ENCODE data around the gene CLCA2. TPM values are rescaled to one million over a fixed set of nuclear protein-coding genes. Genes with fewer than 3 reads are reported as not detected.

CLCA2 gene
- total RNA-seq, 2 experiments from 2014 or later = not detected

DNA sequence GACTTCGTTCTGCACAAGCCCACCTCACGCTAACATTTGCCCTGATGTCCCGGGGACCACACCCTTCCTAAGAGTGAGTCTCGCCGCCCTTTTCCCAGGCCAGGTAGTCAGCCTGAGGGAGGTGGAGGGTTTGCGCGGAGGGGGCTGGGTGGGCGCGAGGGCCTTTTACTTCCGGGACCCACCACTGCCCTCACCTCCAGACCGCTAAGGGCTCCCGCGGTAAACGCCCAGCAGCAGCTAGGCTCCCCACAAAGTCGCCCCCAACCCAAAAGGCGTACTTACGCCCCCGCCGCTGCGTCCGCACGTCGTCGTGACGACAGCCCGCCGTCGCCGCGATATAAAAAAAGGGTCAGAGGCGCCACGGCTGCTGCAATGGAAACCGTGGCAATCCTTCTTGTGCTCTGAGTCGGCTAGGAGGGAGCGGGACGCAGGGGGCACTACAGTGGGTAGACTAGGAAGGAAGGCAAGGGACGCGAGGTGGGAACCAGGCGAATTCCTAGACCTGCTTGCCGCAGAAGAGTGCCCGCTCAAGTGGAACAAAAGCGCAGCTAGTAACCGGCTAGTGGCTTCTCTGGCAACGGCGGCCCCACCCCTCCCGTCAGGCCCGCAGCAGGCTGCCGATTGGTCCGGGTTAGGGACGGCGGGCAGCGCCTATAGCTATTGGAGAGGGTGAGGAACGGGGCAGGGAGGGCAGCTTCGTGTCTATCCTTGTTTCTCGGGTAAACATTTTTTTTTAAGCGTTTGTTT lies 28.0 kb upstream of the CLCA2 start, which contains the start of gene ODF2L:
ODF2L (minus strand) TSS at position 573 of the 747 bp plus-strand sequence. CDS start 9,296 bp downstream, outside the sequence.
- H3K4me1 Mint-ChIP-seq (ENCODE audit: low read depth) = peaks cover 45% of the 10 kb centered on the region
- H3K27ac Mint-ChIP-seq = peak within 1 kb of the TSS; percentile 91
- H3K9me3 Mint-ChIP-seq = peaks cover 5% of the 10 kb centered on the region
- intact Hi-C loops (cut with micrococcal nuclease) = loop anchor here (1.0 to 10.0 kb wide), 8 partner anchors 106 to 1701 kb away; partner anchors contain the start of genes BCL10, HS2ST1, SELENOF and SH3GLB1
- H3K27me3 Mint-ChIP-seq (ENCODE audit: low read depth) = no peaks in the 10 kb centered on the region
- peak; percentile 94 for DNase-seq
- no peaks in the 10 kb centered on the region for H3K36me3 Mint-ChIP-seq (ENCODE audit: low read depth)
- CTCF ChIA-PET = interaction anchor here (0.6 to 2.2 kb wide), 8 partner anchors 11 to 309 kb away, joined by 3 to 9 read pairs (median 4); partner anchors contain the start of gene SH3GLB1
- H3K4me3 Mint-ChIP-seq = peak within 1 kb of the TSS; percentile 95

DNA sequence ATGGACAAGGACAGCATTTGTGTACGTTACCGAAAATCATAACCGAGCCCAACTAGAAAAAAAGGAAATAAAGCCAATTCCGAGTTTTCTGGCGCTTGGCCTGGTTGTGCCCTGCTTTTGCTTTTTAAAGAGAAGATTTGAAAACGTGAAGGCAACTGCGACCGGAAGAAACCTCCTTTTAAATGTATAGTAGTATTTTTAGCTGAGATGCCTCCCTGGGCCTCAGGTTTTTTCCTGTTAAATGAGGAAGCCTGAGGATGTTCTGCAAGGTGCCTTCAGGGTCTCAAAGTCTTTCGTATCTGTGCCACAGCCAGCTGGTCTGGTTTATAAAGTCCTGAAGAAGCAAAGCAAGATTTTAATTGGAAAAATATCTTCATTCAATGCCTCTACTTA lies 27.5 kb upstream of the CLCA2 start:
- H3K27me3 Mint-ChIP-seq (ENCODE audit: low read depth) = no peaks in the 10 kb centered on the region
- H3K4me1 Mint-ChIP-seq (ENCODE audit: low read depth) = peaks cover 39% of the 10 kb centered on the region

DNA sequence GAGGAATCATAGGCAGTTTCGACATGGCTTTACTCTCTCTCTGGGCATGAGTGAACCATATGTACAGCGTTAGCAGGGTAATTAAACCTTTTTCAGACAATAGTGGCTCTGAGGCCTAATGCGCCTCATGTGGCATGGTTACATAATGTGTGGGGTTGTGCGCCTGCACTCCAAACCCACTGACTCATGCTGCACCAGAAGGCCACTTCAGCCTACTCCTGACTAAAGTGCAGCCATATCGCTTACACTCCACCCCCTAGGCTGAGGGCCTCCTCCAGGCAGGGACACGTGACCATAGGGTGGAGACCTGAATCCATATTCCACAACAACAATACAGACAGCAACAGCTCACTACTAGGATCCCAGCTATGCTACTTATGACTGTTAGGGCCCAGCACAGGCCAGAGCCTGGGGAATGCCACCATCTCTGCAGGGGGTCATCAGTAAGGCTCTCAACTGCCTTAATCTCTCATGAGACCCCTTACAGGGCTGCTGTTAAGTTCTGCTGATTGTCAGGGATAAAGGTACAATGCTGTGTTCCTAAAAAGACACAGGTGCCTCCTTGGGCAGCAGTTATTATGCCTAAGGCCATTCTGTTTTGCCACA lies 14.5 kb upstream of the CLCA2 start:
- intact Hi-C loops (cut with micrococcal nuclease) = no loop called here
- no peak for DNase-seq
- Mint-ChIP-seq H3K27me3 (ENCODE audit: low read depth) (no peaks in the 10 kb centered on the region), H3K9me3 (no peaks in the 10 kb centered on the region), H3K4me3 (no peak overlapping the region), H3K27ac (no peak overlapping the region), H3K36me3 (ENCODE audit: low read depth) (no peaks in the 10 kb centered on the region), H3K4me1 (ENCODE audit: low read depth) (no peaks in the 10 kb centered on the region)
- CTCF ChIA-PET = interaction anchor here (1.0 kb wide), 1 partner anchor 10 kb away, joined by 3 read pairs; no protein-coding TSS in a partner anchor

More for the DNA sequence above, 27.5 kb upstream of the CLCA2 start:
- intact Hi-C loops (cut with micrococcal nuclease) = loop anchor here (1.0 to 10.0 kb wide), 7 partner anchors 106 to 1702 kb away; partner anchors contain the start of genes HS2ST1, SELENOF, SH3GLB1 and SSX2IP
- CTCF ChIA-PET = interaction anchor here (0.6 to 2.2 kb wide), 8 partner anchors 11 to 308 kb away, joined by 3 to 9 read pairs (median 4); partner anchors contain the start of gene SH3GLB1
- Mint-ChIP-seq H3K36me3 (ENCODE audit: low read depth) (no peaks in the 10 kb centered on the region), H3K4me3 (peak overlapping the region; percentile 95), H3K9me3 (peaks cover under 1% of the 10 kb centered on the region), H3K27ac (peak overlapping the region; percentile 91)
- peak; percentile 23 for DNase-seq

DNA sequence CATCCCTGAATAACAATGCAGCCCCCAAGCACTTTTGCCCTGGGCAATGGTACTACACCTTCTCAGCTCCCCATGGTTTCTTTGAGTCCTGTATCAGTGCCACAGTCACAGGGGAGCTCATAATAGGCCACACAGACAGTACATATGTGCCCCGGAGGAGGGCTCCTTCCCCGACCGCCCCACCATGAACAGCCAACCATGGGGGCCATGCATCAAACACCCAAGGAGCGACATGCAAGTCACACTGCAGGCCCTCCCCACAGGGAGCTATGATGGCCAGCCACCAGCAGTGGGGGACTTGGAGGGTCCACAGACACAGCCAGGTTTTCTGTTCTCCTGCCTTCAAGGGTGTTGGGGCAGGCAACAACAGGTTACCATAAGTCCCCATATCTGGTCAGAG lies 13.1 kb upstream of the CLCA2 start:
- Mint-ChIP-seq H3K4me3 (no peak overlapping the region), H3K4me1 (ENCODE audit: low read depth) (no peaks in the 10 kb centered on the region), H3K9me3 (no peaks in the 10 kb centered on the region), H3K36me3 (ENCODE audit: low read depth) (no peaks in the 10 kb centered on the region), H3K27me3 (ENCODE audit: low read depth) (no peaks in the 10 kb centered on the region), H3K27ac (no peak overlapping the region)
- intact Hi-C loops (cut with micrococcal nuclease) = no loop called here
- no peak for DNase-seq
- CTCF ChIA-PET = no interaction called here

DNA sequence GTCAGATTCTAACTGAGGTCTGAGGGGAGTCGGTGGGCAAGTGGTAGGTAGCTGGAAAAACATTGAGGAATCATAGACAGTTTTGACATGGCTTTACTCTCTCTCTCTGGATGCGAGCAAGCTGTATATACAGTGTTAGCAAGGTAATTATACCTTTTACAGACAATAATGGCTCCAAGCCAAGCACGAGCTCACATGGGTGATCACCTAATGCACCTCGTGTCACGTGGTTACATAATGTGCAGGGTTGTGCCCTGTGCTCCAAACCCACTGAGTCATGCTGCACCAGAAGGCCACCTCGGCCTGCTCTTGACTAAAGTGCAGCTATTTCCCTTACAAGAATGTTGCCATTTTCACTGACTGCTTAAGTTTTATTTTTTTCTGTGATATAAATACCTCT lies 7.6 kb upstream of the CLCA2 start:
- intact Hi-C loops (cut with micrococcal nuclease) = no loop called here
- no peak for DNase-seq
- H3K27me3 Mint-ChIP-seq (ENCODE audit: low read depth) = no peaks in the 10 kb centered on the region
- no peaks in the 10 kb centered on the region for H3K36me3 Mint-ChIP-seq (ENCODE audit: low read depth)
- H3K4me3 Mint-ChIP-seq = no peak overlapping the region
- H3K27ac Mint-ChIP-seq = no peak overlapping the region
- H3K9me3 Mint-ChIP-seq = no peaks in the 10 kb centered on the region
- H3K4me1 Mint-ChIP-seq (ENCODE audit: low read depth) = peaks cover 4% of the 10 kb centered on the region
- CTCF ChIA-PET = interaction anchor here (0.9 to 2.1 kb wide), 2 partner anchors 57 to 84 kb away, joined by 3 to 6 read pairs; no protein-coding TSS in a partner anchor

DNA sequence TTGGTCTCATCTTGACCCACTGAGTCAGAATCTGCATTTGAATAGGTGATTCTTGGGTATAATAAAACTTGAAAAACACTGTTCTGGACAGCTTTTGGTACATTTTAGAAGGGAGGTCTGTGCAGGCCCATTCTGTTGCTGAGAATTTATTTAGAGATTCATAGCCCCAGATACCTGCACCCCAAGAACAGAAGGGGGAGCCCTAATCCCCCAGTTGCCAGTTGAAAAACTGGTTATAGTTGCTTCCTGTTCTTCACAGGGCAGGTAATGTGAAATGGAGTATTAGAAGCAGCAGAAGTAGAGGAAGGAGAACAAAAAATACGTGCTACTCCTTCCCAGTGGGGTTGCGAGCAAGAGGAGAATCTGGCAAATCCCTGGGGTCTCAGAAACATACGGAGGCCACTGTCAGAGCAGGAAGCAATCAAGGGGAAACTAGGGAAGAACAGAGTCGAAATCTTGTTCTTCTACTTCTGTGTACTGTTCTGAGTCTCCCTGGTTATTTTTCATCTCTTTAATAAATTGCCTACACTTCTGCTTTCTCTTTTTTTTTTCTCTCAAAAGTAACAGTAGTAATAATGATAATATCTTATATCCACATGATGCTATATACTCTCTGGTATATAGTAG lies 4.6 kb upstream of the CLCA2 start:
- Mint-ChIP-seq H3K27ac (no peak overlapping the region), H3K9me3 (no peaks in the 10 kb centered on the region), H3K27me3 (ENCODE audit: low read depth) (peaks cover 3% of the 10 kb centered on the region), H3K4me1 (ENCODE audit: low read depth) (peaks cover 4% of the 10 kb centered on the region), H3K36me3 (ENCODE audit: low read depth) (no peaks in the 10 kb centered on the region), H3K4me3 (peak overlapping the region; percentile 60)
- DNase-seq = peak; percentile 71
- CTCF ChIA-PET = interaction anchor here (0.9 to 1.3 kb wide), 3 partner anchors 10 to 86 kb away, joined by 3 to 6 read pairs (median 3); no protein-coding TSS in a partner anchor
- intact Hi-C loops (cut with micrococcal nuclease) = loop anchor here (1.0 to 2.0 kb wide), 4 partner anchors 39 to 321 kb away; no protein-coding TSS in a partner anchor

DNA sequence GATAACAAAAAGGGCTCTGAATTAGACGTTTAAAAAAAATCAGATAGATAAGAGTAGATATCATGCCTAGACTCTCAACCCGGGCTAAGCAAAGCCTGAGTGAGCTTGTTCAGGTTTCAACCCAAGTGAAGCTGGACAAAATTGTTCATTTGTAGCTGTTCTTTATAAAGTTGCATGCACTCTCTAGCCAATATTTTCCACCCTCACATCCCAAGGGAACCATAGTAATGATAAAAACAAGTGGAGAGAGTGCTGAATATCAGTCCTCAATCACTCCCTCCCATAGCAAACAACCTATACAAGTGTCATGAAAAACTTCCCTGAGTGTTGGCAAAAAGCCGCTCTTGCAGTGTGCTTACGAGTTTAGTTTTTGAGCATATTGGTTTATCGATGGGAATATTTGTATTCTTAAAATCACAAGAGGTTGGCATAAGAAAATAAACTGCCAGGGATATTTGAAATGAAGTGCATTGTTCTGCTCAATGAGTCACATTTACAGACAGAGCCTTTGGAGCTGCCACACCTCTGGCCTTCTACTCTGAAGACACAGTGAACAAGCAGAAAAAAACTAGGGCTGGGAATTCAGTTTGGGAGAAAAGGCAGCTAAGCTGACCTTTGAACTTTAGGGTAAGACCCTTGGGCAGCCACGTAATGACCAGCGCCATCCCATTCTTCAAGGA lies 2.2 kb upstream of the CLCA2 start:
- Mint-ChIP-seq H3K36me3 (ENCODE audit: low read depth) (no peaks in the 10 kb centered on the region), H3K9me3 (no peaks in the 10 kb centered on the region), H3K27ac (no peak overlapping the region), H3K4me3 (no peak overlapping the region), H3K27me3 (ENCODE audit: low read depth) (peaks cover 3% of the 10 kb centered on the region), H3K4me1 (ENCODE audit: low read depth) (peaks cover 4% of the 10 kb centered on the region)
- intact Hi-C loops (cut with micrococcal nuclease) = no loop called here
- CTCF ChIA-PET = interaction anchor here (2.5 kb wide), 1 partner anchor 80 kb away, joined by 10 read pairs; no protein-coding TSS in a partner anchor
- no peak for DNase-seq

DNA sequence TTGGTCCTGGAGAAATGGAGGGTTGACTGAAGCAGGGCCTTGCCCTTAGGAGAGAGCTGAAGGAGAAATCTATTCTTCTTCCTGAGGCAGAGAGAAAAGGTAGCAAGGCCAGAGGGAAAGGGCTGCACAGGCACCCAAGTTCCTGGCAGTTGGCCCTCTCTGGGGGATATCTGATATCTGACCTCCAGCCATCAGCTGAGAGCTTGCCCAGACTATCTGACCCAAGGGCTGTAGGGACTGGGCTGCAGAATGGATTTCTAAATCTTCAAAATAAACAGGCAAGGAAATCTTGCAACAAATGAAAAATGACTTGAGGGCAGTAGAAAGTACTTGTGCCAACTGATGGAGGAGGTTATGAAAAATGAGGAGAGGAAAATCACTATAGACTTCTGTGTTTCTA lies 498 bp upstream of the CLCA2 start:
- H3K4me1 Mint-ChIP-seq (ENCODE audit: low read depth) = peaks cover 4% of the 10 kb centered on the region
- no peak for DNase-seq
- H3K27me3 Mint-ChIP-seq (ENCODE audit: low read depth) = peaks cover 3% of the 10 kb centered on the region
- intact Hi-C loops (cut with micrococcal nuclease) = no loop called here
- no peak overlapping the region for H3K27ac Mint-ChIP-seq
- CTCF ChIA-PET = interaction anchor here (1.5 to 2.5 kb wide), 2 partner anchors 43 to 78 kb away, joined by 6 to 10 read pairs; no protein-coding TSS in a partner anchor
- H3K9me3 Mint-ChIP-seq = no peaks in the 10 kb centered on the region
- no peak overlapping the region for H3K4me3 Mint-ChIP-seq
- H3K36me3 Mint-ChIP-seq (ENCODE audit: low read depth) = no peaks in the 10 kb centered on the region

DNA sequence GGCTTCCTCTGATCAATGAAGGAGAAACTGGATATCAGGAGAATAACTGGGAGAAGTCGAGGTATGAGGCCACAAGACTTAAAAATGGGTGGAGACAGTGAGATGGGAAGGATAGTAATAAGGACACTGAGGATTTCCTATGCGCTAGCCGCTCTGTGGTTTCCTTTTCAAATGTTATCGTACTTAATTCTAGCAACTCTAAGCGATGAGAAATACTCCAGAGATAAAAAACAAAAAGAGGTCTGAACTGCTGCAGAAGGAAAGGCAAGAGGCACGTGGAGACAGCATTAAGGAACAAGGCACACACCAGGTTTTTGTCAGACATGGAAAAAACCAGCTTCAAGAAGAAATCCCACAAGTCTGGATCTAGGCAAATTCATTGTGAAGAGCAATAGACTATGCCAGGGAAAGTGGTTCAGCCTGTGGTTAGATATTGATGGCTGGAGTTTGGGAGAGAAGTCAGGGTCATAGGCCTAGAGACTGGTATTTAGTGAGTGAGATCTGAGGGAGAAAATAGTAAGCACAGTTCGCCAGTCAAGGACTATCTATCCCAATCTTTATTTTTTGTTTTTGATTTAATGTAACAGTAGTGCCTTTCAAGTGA lies 5.3 kb downstream of the CLCA2 start:
- H3K27me3 Mint-ChIP-seq (ENCODE audit: low read depth) = no peaks in the 10 kb centered on the region
- CTCF ChIA-PET = interaction anchor here (3.4 kb wide), 1 partner anchor 70 kb away, joined by 14 read pairs; no protein-coding TSS in a partner anchor

DNA sequence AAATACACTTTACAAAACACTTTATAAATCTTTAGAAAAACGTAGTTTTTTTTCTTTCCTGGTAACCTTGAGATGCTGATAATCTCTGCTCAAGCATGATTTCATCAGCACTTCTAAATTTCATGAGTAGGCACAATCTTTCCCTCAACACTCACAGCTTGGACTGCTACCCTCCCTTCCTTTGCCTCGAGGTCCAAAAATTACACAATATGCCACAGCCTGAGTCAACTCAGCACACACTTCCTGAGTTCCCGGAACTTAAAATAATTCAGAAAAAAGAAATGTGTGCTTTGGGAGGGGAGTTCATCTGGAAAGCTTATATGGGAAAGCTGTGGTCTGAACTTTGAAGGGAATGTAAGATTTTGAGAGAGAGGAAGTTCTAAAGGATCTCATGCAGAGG lies 5.9 kb downstream of the CLCA2 start:
- Mint-ChIP-seq H3K27ac (no peak overlapping the region), H3K4me1 (ENCODE audit: low read depth) (no peaks in the 10 kb centered on the region), H3K36me3 (ENCODE audit: low read depth) (no peaks in the 10 kb centered on the region), H3K4me3 (no peak overlapping the region), H3K9me3 (no peaks in the 10 kb centered on the region), H3K27me3 (ENCODE audit: low read depth) (no peaks in the 10 kb centered on the region)
- peak; percentile 36 for DNase-seq
- CTCF ChIA-PET = interaction anchor here (1.1 to 3.4 kb wide), 4 partner anchors 12 to 72 kb away, joined by 3 to 14 read pairs (median 5); no protein-coding TSS in a partner anchor
- intact Hi-C loops (cut with micrococcal nuclease) = no loop called here

More for the DNA sequence above, 5.3 kb downstream of the CLCA2 start:
- H3K36me3 Mint-ChIP-seq (ENCODE audit: low read depth) = no peaks in the 10 kb centered on the region
- H3K4me1 Mint-ChIP-seq (ENCODE audit: low read depth) = no peaks in the 10 kb centered on the region
- no peak for DNase-seq
- no peaks in the 10 kb centered on the region for H3K9me3 Mint-ChIP-seq
- H3K27ac Mint-ChIP-seq = no peak overlapping the region
- intact Hi-C loops (cut with micrococcal nuclease) = no loop called here
- no peak overlapping the region for H3K4me3 Mint-ChIP-seq

DNA sequence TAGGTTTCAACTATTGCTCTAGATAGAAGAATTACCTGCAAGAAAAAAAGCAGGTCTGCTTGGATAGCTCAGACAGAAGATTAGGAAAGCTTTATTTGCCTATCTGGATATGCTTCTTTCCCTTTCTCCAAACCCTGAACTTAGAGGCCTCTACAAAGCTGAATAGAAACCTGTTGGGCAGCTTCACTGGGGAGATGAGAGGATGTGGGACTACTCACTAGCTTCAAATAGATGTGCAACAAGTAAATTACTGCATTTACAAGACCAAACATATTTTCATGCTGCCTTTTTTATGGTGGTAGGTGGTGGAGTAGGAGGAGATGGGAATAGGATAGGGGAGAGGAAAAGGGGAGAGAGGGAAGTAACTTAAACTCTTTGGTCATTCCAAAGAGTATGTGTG lies 6.4 kb downstream of the CLCA2 start:
- Mint-ChIP-seq H3K9me3 (no peaks in the 10 kb centered on the region), H3K36me3 (ENCODE audit: low read depth) (no peaks in the 10 kb centered on the region), H3K27me3 (ENCODE audit: low read depth) (no peaks in the 10 kb centered on the region), H3K4me1 (ENCODE audit: low read depth) (no peaks in the 10 kb centered on the region), H3K27ac (no peak overlapping the region), H3K4me3 (no peak overlapping the region)
- CTCF ChIA-PET = interaction anchor here (1.1 to 3.4 kb wide), 4 partner anchors 11 to 71 kb away, joined by 3 to 14 read pairs (median 5); no protein-coding TSS in a partner anchor
- no peak for DNase-seq
- intact Hi-C loops (cut with micrococcal nuclease) = no loop called here

Data from activated naive CD4-positive, alpha-beta T cell treated with anti-CD3 and anti-CD28 coated beads for 36 hours (primary cell).